ENCODE data around the gene FAM241A.

DNA sequence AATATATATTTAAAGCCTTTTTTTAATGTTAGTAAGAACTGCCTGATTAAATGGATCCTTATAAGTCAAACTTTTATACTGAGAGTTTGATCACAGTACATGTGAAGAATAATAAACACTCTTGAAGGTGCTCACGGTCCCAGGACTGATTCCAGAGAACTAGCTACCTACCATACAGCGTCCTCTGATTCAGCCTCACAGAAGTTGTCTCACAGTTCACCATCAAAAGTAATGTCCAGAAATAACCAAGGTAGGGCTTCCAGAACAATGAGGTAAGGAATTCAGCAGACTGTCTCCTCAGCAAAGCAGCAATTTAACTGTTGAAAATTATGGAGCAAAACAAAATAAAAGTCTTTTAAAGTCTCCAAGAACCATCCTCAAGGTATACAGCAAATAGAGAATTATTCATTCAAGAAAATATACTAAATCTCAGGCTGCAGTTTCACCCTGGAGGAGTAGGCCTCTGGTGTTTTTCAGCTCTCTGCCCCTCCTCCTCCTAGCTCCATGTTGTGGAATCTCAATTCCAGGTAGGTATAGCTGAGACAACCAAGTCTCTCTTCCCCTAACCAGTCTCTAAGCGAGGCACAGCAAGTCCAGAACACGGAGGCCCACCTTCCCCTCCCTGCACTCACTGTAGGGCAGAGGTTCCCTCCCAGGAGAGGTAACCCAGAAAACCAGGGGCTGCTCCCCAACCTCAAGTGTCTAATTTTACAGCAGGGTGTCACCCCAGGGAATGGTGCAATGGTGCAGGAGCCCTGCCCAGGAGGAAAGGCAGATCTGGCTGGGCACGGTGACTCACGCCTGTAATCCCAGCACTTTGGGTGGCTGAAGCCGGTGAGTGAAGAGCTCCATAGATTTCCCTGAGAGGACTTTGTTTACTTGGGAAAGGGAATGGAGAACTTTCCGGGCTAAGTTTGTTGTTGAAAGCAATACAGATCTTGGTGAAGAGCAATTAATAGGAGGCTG is 28.6 kb downstream of the FAM241A start:
- TF ChIP-seq, protein P1, sequence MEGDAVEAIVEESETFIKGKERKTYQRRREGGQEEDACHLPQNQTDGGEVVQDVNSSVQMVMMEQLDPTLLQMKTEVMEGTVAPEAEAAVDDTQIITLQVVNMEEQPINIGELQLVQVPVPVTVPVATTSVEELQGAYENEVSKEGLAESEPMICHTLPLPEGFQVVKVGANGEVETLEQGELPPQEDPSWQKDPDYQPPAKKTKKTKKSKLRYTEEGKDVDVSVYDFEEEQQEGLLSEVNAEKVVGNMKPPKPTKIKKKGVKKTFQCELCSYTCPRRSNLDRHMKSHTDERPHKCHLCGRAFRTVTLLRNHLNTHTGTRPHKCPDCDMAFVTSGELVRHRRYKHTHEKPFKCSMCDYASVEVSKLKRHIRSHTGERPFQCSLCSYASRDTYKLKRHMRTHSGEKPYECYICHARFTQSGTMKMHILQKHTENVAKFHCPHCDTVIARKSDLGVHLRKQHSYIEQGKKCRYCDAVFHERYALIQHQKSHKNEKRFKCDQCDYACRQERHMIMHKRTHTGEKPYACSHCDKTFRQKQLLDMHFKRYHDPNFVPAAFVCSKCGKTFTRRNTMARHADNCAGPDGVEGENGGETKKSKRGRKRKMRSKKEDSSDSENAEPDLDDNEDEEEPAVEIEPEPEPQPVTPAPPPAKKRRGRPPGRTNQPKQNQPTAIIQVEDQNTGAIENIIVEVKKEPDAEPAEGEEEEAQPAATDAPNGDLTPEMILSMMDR (CRISPR knock-in tag; IDR thresholded peaks at IDR 0.05): no peak
- TF ChIP-seq, protein P2, sequence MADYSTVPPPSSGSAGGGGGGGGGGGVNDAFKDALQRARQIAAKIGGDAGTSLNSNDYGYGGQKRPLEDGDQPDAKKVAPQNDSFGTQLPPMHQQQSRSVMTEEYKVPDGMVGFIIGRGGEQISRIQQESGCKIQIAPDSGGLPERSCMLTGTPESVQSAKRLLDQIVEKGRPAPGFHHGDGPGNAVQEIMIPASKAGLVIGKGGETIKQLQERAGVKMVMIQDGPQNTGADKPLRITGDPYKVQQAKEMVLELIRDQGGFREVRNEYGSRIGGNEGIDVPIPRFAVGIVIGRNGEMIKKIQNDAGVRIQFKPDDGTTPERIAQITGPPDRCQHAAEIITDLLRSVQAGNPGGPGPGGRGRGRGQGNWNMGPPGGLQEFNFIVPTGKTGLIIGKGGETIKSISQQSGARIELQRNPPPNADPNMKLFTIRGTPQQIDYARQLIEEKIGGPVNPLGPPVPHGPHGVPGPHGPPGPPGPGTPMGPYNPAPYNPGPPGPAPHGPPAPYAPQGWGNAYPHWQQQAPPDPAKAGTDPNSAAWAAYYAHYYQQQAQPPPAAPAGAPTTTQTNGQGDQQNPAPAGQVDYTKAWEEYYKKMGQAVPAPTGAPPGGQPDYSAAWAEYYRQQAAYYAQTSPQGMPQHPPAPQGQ (CRISPR knock-in tag; IDR thresholded peaks at IDR 0.05; ENCODE audit: borderline replicate concordance): no peak
- TF ChIP-seq ARNTL (CRISPR knock-in tag; IDR thresholded peaks at IDR 0.05) (no peak), ZNF883 (CRISPR knock-in tag; IDR thresholded peaks at IDR 0.05; ENCODE audit: not compliant biosample characterization) (no peak), CEBPB (IDR thresholded peaks at IDR 0.05; ENCODE audit: borderline replicate concordance, low read depth, low read length) (no peak), ELF4 (CRISPR knock-in tag; IDR thresholded peaks at IDR 0.05; ENCODE audit: borderline replicate concordance) (no peak), TP53 (CRISPR knock-in tag; conservative IDR thresholded peaks at IDR 0.05) (no peak), SIN3A (IDR thresholded peaks at IDR 0.05; ENCODE audit: borderline replicate concordance, low read depth, low read length) (no peak), NFE2L2 (IDR thresholded peaks at IDR 0.05; ENCODE audit: low read length) (no peak), YY1 (IDR thresholded peaks at IDR 0.05; ENCODE audit: insufficient read depth, insufficient replicate concordance, low read depth, low read length) (no peak), ZNF121 (CRISPR knock-in tag; IDR thresholded peaks at IDR 0.05) (no peak), GTF2F1 (IDR thresholded peaks at IDR 0.05; ENCODE audit: low read length) (no peak)
- TF ChIP-seq, protein P3, sequence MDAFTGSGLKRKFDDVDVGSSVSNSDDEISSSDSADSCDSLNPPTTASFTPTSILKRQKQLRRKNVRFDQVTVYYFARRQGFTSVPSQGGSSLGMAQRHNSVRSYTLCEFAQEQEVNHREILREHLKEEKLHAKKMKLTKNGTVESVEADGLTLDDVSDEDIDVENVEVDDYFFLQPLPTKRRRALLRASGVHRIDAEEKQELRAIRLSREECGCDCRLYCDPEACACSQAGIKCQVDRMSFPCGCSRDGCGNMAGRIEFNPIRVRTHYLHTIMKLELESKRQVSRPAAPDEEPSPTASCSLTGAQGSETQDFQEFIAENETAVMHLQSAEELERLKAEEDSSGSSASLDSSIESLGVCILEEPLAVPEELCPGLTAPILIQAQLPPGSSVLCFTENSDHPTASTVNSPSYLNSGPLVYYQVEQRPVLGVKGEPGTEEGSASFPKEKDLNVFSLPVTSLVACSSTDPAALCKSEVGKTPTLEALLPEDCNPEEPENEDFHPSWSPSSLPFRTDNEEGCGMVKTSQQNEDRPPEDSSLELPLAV (CRISPR knock-in tag; conservative IDR thresholded peaks at IDR 0.05; ENCODE audit: low read depth): no peak
- TF ChIP-seq, protein P4, sequence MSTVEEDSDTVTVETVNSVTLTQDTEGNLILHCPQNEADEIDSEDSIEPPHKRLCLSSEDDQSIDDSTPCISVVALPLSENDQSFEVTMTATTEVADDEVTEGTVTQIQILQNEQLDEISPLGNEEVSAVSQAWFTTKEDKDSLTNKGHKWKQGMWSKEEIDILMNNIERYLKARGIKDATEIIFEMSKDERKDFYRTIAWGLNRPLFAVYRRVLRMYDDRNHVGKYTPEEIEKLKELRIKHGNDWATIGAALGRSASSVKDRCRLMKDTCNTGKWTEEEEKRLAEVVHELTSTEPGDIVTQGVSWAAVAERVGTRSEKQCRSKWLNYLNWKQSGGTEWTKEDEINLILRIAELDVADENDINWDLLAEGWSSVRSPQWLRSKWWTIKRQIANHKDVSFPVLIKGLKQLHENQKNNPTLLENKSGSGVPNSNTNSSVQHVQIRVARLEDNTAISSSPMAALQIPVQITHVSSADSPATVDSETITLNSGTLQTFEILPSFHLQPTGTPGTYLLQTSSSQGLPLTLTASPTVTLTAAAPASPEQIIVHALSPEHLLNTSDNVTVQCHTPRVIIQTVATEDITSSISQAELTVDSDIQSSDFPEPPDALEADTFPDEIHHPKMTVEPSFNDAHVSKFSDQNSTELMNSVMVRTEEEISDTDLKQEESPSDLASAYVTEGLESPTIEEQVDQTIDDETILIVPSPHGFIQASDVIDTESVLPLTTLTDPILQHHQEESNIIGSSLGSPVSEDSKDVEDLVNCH (CRISPR knock-in tag; IDR thresholded peaks at IDR 0.05): no peak

Data from HepG2 (cell line).